ENCODE data around the gene TMEM232.
A peak's percentile ranks its signal among the peaks of the same experiment; 100 is the strongest.
"Not testable (repeated sequence)": the region's sequence is repeated elsewhere in the genome, so short reads cannot be mapped to it uniquely, and the experiment has no call there.

TMEM232 gene

GRCh38 chr5:110625376-110625999 lies 101.0 kb downstream of the TMEM232 start:
- DNase-seq (ENCODE audit: low read depth) = peak; percentile 28

- no peak for DNase-seq (ENCODE audit: low read depth)
Observed at GRCh38 chr5:110623874-110624273, 102.6 kb downstream of the TMEM232 start.

- DNase-seq (ENCODE audit: low read depth) = no peak
Observed at GRCh38 chr5:110618941-110619340, 107.5 kb downstream of the TMEM232 start.

- no peak for DNase-seq (ENCODE audit: low read depth)
Observed at GRCh38 chr5:110616009-110616408, 110.5 kb downstream of the TMEM232 start.

GRCh38 chr5:110612794-110613247 lies 113.7 kb downstream of the TMEM232 start:
- DNase-seq (ENCODE audit: low read depth) = no peak

- DNase-seq (ENCODE audit: low read depth) = no peak
Observed at GRCh38 chr5:110611817-110612216, 114.7 kb downstream of the TMEM232 start.

GRCh38 chr5:110594866-110595265 lies 131.6 kb downstream of the TMEM232 start:
- no peak for DNase-seq (ENCODE audit: low read depth)

GRCh38 chr5:110590187-110590586 lies 136.3 kb downstream of the TMEM232 start:
- peak; percentile 2 for DNase-seq (ENCODE audit: low read depth)

- no peak for DNase-seq (ENCODE audit: low read depth)
Observed at GRCh38 chr5:110588286-110588980, 138.0 kb downstream of the TMEM232 start.

- DNase-seq (ENCODE audit: low read depth) = no peak
Observed at GRCh38 chr5:110580625-110581024, 145.8 kb downstream of the TMEM232 start.

- no peak for DNase-seq (ENCODE audit: low read depth)
Observed at GRCh38 chr5:110572729-110573128, 153.7 kb downstream of the TMEM232 start.

GRCh38 chr5:110562191-110562590 lies 164.3 kb downstream of the TMEM232 start:
- no peak for DNase-seq (ENCODE audit: low read depth)

- DNase-seq (ENCODE audit: low read depth) = no peak
Observed at GRCh38 chr5:110561510-110561909, 165.0 kb downstream of the TMEM232 start.

- no peak for DNase-seq (ENCODE audit: low read depth)
Observed at GRCh38 chr5:110549301-110549700, 177.2 kb downstream of the TMEM232 start.

- no peak for DNase-seq (ENCODE audit: low read depth)
Observed at GRCh38 chr5:110548171-110548570, 178.3 kb downstream of the TMEM232 start.

GRCh38 chr5:110547495-110547894 lies 179.0 kb downstream of the TMEM232 start:
- no peak for DNase-seq (ENCODE audit: low read depth)

- DNase-seq (ENCODE audit: low read depth) = no peak
Observed at GRCh38 chr5:110545716-110546115, 180.8 kb downstream of the TMEM232 start.

- no peak for DNase-seq (ENCODE audit: low read depth)
Observed at GRCh38 chr5:110544603-110545002, 181.9 kb downstream of the TMEM232 start.

GRCh38 chr5:110542949-110543348 lies 183.5 kb downstream of the TMEM232 start:
- no peak for DNase-seq (ENCODE audit: low read depth)

GRCh38 chr5:110536120-110537115 lies 190.1 kb downstream of the TMEM232 start:
- DNase-seq (ENCODE audit: low read depth) = peak; percentile 30

GRCh38 chr5:110535146-110535545 lies 191.3 kb downstream of the TMEM232 start:
- DNase-seq (ENCODE audit: low read depth) = not testable (repeated sequence)

GRCh38 chr5:110525762-110526161 lies 200.7 kb downstream of the TMEM232 start:
- no peak for DNase-seq (ENCODE audit: low read depth)

Data from stromal cell of bone marrow (primary cell).